Vagina (tissue), 2 donors: Measurements from ENCODE around the gene MDN1. TPM values are rescaled to one million over a fixed set of nuclear protein-coding genes. Genes with fewer than 3 reads are reported as not detected.
"Not testable (repeated sequence)": the region's sequence is repeated elsewhere in the genome, so short reads cannot be mapped to it uniquely, and the experiment has no call there.

Source experiments
- DNase-seq, 2 donors: peaks; one replicate each; pipeline ENCODE4 v3.0.0-alpha.2; 2017; ENCODE audit errors: extremely low spot score in 2 of 2
- H3K27ac ChIP-seq: fragments of 200-600 bp; sonication (generic); one replicate; pipeline ENCODE4 v1.5.1; 2019
- H3K27me3 ChIP-seq: fragments of 200-600 bp; sonication (generic); one replicate; pipeline ENCODE4 v1.5.1; 2019
- H3K36me3 ChIP-seq, 2 donors: fragments of 200-600 bp; sonication (generic); one replicate each; pipeline ENCODE4 v1.5.1; 2017 to 2019
- H3K4me1 ChIP-seq: fragments of 200-600 bp; sonication (generic); one replicate; pipeline ENCODE4 v1.5.1; 2019
- H3K4me3 ChIP-seq, 2 donors: fragments of 200-600 bp; sonication (generic); 1 replicate in 1 of 2; 2 replicates in 1 of 2; pipeline ENCODE4 v1.5.1; 2016 to 2019
- H3K9me3 ChIP-seq: fragments of 200-600 bp; sonication (generic); one replicate; pipeline ENCODE4 v1.5.1; 2019
- POLR2A ChIP-seq, 2 donors: fragments of 450-650 bp; IDR thresholded peaks; one replicate each; pipeline ENCODE4 v1.6.1; 2017; ENCODE audit warnings: antibody characterized with exemption in 2 of 2, mild to moderate bottlenecking in 2 of 2, moderate library complexity in 2 of 2
- POLR2AphosphoS5 ChIP-seq, 2 donors: sonication (generic); formaldehyde crosslinking; IDR thresholded peaks; one replicate each; pipeline ENCODE4 v1.9.0; 2017; ENCODE audit warnings: antibody characterized with exemption in 2 of 2, mild to moderate bottlenecking in 2 of 2, low read depth in 1 of 2; ENCODE audit not compliant: insufficient read depth in 1 of 2
- intact Hi-C: fragments of 100-400 bp; cut with DNase I; formaldehyde crosslinking; loops from one replicate; pipeline ENCODE4 v1.15.1; 2023
- total RNA-seq: library from RNA; depleted of rRNA; stranded (reverse); fragments of >200 nt; gene quantifications from one replicate; pipeline ENCODE4 v1.2.3, GENCODE V29; 2016
- TF ChIP-seq, protein P1 (sequence below), 3 experiments: fragments of 450-650 bp in 2 of 3; fragments of 200-600 bp in 1 of 3; sonication (generic) in 1 of 3; IDR thresholded peaks; one replicate each; pipeline ENCODE4 v1.5.1; 2017 to 2019; ENCODE audit warnings: antibody characterized with exemption in 3 of 3, mild to moderate bottlenecking in 2 of 3, moderate library complexity in 2 of 3

The MDN1 gene
- total RNA-seq, 1 donor from 2014 or later: 23.8 TPM

DNA sequence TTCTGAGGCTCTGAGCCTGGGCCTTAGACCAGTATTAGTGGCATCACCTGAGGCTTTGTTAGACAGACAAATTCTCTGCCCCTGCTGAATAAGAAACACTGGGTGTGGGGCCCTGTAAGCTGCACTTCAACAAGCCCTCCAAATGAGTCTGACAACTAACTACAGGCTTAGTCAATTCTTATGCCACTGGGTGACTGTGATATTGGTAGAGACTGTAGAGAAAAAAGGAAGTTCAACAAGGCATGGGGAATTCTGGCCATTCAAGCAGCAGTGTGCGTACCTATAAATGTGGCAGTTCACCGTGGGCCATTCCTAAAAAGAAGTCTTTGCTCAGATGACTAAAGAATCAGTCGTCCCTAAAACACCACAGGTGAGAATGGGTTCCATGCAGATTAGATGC is 82.7 kb downstream of the MDN1 start:
- Histone ChIP-seq H3K27ac (no peak overlapping the region), H3K27me3 (no peaks in the 10 kb centered on the region), H3K9me3 (no peaks in the 10 kb centered on the region), H3K4me3 (no peak overlapping the region), H3K36me3 (peaks cover 0 to 44% of the 10 kb centered on the region in 2 donors), H3K4me1 (no peaks in the 10 kb centered on the region)
- TF ChIP-seq POLR2AphosphoS5 (IDR thresholded peaks at IDR 0.05; ENCODE audit: insufficient read depth in 1 of 2, low read depth in 1 of 2): no peak
- TF ChIP-seq POLR2A (IDR thresholded peaks at IDR 0.05): no peak
- TF ChIP-seq, protein P1, sequence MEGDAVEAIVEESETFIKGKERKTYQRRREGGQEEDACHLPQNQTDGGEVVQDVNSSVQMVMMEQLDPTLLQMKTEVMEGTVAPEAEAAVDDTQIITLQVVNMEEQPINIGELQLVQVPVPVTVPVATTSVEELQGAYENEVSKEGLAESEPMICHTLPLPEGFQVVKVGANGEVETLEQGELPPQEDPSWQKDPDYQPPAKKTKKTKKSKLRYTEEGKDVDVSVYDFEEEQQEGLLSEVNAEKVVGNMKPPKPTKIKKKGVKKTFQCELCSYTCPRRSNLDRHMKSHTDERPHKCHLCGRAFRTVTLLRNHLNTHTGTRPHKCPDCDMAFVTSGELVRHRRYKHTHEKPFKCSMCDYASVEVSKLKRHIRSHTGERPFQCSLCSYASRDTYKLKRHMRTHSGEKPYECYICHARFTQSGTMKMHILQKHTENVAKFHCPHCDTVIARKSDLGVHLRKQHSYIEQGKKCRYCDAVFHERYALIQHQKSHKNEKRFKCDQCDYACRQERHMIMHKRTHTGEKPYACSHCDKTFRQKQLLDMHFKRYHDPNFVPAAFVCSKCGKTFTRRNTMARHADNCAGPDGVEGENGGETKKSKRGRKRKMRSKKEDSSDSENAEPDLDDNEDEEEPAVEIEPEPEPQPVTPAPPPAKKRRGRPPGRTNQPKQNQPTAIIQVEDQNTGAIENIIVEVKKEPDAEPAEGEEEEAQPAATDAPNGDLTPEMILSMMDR (IDR thresholded peaks at IDR 0.05): no peak
- no peak for DNase-seq
- intact Hi-C loops: no loop called here

DNA sequence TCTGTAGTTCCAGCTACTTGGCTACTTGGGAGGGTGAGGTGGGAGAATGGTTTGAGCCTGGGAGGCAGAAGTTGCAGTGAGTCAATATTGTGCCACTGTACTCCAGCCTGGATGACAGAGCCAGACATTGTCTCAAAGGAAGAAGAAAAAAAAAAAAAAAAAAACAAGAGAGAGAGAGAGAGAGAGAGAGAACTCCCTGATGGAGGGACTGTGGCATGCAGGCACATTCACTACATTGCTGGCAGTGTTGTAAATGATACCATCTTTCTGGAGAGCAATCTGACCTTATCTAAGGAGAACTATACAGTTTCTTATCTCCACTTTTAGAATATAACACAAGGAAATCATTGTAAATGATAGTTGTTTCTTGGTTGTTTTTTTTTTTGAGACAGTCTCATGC is 85.1 kb downstream of the MDN1 start:
- TF ChIP-seq POLR2AphosphoS5 (IDR thresholded peaks at IDR 0.05; ENCODE audit: insufficient read depth in 1 of 2, low read depth in 1 of 2) (no peak), POLR2A (IDR thresholded peaks at IDR 0.05) (no peak)
- TF ChIP-seq, protein P1 (IDR thresholded peaks at IDR 0.05): no peak
- intact Hi-C loops: no loop called here
- H3K27me3 ChIP-seq: no peaks in the 10 kb centered on the region
- no peak for DNase-seq
- peaks cover 0 to 36% of the 10 kb centered on the region in 2 donors for H3K36me3 ChIP-seq
- H3K27ac ChIP-seq: no peak overlapping the region
- H3K4me3 ChIP-seq: no peak overlapping the region
- no peaks in the 10 kb centered on the region for H3K9me3 ChIP-seq
- no peaks in the 10 kb centered on the region for H3K4me1 ChIP-seq

DNA sequence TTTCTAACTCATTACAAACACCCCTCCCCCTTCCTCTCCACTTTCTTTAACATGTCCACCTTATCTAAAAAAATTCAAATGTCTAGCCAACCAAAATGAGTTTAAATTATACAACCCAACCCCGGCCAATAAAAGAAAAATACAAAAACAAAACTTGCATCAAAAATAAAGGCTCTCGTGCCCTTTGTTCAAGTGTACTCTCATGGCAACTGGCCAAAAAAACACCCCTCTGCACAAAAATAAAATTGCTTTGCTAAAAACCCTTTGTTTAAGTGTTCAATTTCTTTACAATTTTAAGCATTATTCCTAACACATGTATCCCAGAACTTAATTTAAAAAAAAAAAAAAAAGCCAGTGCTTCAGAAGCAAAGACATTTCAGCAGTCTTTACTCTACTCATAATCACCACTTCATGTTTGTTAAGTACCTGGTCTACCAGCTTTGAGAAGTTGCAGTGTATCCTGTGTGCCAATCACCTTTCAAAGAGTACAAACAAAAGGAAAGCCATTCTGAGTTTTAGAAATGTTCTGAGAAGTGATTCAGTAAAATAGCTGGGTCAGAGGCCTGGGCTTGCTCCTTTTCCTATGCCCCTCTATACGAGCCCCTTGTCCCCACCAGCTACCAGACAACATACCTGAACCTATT is 87.5 kb downstream of the MDN1 start:
- intact Hi-C loops: no loop called here

DNA sequence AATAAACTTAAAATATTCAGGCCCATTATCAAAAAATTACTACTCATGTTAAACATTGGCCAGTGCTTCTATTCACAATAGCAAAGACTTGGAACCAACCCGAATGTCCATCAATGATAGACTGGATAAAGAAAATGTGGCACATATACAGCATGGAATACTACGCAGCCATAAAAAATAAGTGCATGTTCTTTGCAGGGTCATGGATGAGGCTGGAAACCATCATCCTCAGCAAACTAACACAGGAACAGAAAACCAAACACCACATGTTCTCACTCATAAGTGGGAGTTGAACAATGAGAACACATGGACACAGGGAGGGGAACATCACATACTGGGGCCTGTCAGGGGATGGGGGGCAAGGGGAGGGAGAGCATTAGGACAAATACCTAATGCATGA is 88.3 kb downstream of the MDN1 start:
- H3K4me1 ChIP-seq, H3K27ac ChIP-seq, H3K27me3 ChIP-seq, DNase-seq, H3K4me3 ChIP-seq, intact Hi-C loops, H3K9me3 ChIP-seq: not testable (repeated sequence)
- peaks cover 0 to 46% of the 10 kb centered on the region in 2 donors for H3K36me3 ChIP-seq

More for the DNA sequence above, 87.5 kb downstream of the MDN1 start:
- TF ChIP-seq POLR2AphosphoS5 (IDR thresholded peaks at IDR 0.05; ENCODE audit: insufficient read depth in 1 of 2, low read depth in 1 of 2): no peak
- no peaks in the 10 kb centered on the region for H3K9me3 ChIP-seq
- DNase-seq: no peak
- H3K27ac ChIP-seq: no peak overlapping the region
- no peak overlapping the region for H3K4me3 ChIP-seq
- no peaks in the 10 kb centered on the region for H3K4me1 ChIP-seq
- H3K27me3 ChIP-seq: no peaks in the 10 kb centered on the region
- H3K36me3 ChIP-seq: peaks cover 0 to 52% of the 10 kb centered on the region in 2 donors

DNA sequence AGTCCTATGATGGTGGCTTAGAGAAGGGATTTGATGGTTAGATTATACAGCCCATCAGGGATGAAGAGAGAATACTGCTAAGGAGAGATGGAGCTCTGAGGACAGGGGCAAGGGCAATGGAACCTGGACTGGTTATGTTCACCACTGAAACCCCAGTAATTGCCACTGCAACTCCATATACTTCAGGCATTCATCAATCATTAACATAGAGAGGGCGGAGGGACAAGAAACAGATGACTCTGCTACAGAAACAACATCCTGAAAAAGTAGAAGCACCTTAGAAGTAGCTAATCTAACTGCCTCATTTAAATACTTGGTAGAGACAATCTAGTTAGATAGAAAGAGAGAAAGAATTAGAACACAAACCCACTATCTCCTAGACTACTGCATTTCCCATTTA is 89.8 kb downstream of the MDN1 start:
- Histone ChIP-seq H3K4me3 (no peak overlapping the region), H3K9me3 (no peaks in the 10 kb centered on the region), H3K36me3 (peaks cover 0 to 56% of the 10 kb centered on the region in 2 donors), H3K4me1 (no peaks in the 10 kb centered on the region), H3K27me3 (no peaks in the 10 kb centered on the region), H3K27ac (no peak overlapping the region)
- no peak for DNase-seq
- intact Hi-C loops: no loop called here
- TF ChIP-seq POLR2A (IDR thresholded peaks at IDR 0.05) (no peak), POLR2AphosphoS5 (IDR thresholded peaks at IDR 0.05; ENCODE audit: insufficient read depth in 1 of 2, low read depth in 1 of 2) (no peak)
- TF ChIP-seq, protein P1 (IDR thresholded peaks at IDR 0.05): no peak

DNA sequence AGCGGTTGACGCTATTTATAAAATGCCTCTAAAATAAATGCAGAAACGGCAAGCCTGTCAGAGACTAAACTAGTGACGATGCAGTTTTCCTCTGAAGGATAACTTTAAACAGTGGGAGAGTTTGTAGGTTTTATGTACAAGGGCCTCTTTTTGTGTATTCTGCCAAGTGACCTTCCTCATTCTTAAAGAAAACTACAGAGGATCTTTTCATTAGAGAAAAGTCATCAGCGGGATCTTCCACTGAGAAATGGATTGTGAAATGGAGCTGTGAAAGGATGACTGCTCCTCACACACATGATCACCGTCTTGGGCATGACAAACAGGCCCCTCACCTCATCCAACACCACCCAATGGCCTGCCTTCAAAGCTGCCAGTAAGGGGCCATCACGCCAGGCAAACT is 92.1 kb downstream of the MDN1 start:
- H3K4me3 ChIP-seq: no peak overlapping the region
- H3K36me3 ChIP-seq: peaks cover 3 to 65% of the 10 kb centered on the region in 2 donors
- no peaks in the 10 kb centered on the region for H3K27me3 ChIP-seq
- intact Hi-C loops: no loop called here
- TF ChIP-seq POLR2A (IDR thresholded peaks at IDR 0.05) (no peak), POLR2AphosphoS5 (IDR thresholded peaks at IDR 0.05; ENCODE audit: insufficient read depth in 1 of 2, low read depth in 1 of 2) (no peak)
- TF ChIP-seq, protein P1 (IDR thresholded peaks at IDR 0.05): no peak
- DNase-seq: no peak
- no peaks in the 10 kb centered on the region for H3K4me1 ChIP-seq
- H3K9me3 ChIP-seq: no peaks in the 10 kb centered on the region
- H3K27ac ChIP-seq: no peak overlapping the region
